Measurements from ENCODE around the gene DUOXA1.

DNA sequence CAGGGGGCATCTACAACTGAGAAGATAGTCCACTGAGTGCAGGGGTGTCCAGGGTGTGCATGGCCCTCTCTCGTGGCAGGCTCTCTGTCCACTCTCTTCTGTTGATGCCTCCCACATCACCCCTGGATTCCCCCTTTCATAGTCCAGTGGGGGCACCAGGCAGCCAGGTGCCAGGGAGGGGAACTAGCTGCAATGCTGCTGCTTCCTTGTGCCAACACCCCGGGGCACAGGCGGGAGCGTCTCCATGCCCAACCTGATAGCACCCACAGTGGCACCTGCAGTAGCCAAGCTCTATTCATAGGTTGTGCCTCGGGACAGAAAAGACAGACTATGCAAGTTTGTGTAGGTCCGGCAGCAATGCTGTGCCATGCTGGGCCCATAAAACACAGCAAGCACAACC is 27.5 kb downstream of the DUOXA1 start:
- TF ChIP-seq CTCF (conservative IDR thresholded peaks at IDR 0.05; ENCODE audit: low read depth in 2 of 2) = no peak
- TF ChIP-seq, protein P1, sequence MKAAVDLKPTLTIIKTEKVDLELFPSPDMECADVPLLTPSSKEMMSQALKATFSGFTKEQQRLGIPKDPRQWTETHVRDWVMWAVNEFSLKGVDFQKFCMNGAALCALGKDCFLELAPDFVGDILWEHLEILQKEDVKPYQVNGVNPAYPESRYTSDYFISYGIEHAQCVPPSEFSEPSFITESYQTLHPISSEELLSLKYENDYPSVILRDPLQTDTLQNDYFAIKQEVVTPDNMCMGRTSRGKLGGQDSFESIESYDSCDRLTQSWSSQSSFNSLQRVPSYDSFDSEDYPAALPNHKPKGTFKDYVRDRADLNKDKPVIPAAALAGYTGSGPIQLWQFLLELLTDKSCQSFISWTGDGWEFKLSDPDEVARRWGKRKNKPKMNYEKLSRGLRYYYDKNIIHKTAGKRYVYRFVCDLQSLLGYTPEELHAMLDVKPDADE (IDR thresholded peaks at IDR 0.05) = no peak
- TF ChIP-seq ZNF114 (CRISPR knock-in tag; IDR thresholded peaks at IDR 0.05) = no peak
- TF ChIP-seq EZH2phosphoT487 (IDR thresholded peaks at IDR 0.05; ENCODE audit: unreplicated experiment) = no peak
- TF ChIP-seq POLR2AphosphoS5 (IDR thresholded peaks at IDR 0.05; ENCODE audit: low read depth) = no peak
- no peak for TF ChIP-seq EZH2 (IDR thresholded peaks at IDR 0.05; ENCODE audit: low read depth, unreplicated experiment)
- TF ChIP-seq STAT1 (IDR thresholded peaks at IDR 0.05; ENCODE audit: unreplicated experiment) = no peak
- no peak for TF ChIP-seq CREB1 (CRISPR knock-in tag; IDR thresholded peaks at IDR 0.05; ENCODE audit: low read depth)
- TF ChIP-seq ZNF331 (CRISPR knock-in tag; IDR thresholded peaks at IDR 0.05; ENCODE audit: low read depth) = no peak
- no peak for TF ChIP-seq REST (IDR thresholded peaks at IDR 0.05; ENCODE audit: unreplicated experiment)
- TF ChIP-seq JUNB (IDR thresholded peaks at IDR 0.05; ENCODE audit: unreplicated experiment) = no peak
- no peak for TF ChIP-seq NANOG (IDR thresholded peaks at IDR 0.05; ENCODE audit: borderline replicate concordance)
- TF ChIP-seq, protein P2, sequence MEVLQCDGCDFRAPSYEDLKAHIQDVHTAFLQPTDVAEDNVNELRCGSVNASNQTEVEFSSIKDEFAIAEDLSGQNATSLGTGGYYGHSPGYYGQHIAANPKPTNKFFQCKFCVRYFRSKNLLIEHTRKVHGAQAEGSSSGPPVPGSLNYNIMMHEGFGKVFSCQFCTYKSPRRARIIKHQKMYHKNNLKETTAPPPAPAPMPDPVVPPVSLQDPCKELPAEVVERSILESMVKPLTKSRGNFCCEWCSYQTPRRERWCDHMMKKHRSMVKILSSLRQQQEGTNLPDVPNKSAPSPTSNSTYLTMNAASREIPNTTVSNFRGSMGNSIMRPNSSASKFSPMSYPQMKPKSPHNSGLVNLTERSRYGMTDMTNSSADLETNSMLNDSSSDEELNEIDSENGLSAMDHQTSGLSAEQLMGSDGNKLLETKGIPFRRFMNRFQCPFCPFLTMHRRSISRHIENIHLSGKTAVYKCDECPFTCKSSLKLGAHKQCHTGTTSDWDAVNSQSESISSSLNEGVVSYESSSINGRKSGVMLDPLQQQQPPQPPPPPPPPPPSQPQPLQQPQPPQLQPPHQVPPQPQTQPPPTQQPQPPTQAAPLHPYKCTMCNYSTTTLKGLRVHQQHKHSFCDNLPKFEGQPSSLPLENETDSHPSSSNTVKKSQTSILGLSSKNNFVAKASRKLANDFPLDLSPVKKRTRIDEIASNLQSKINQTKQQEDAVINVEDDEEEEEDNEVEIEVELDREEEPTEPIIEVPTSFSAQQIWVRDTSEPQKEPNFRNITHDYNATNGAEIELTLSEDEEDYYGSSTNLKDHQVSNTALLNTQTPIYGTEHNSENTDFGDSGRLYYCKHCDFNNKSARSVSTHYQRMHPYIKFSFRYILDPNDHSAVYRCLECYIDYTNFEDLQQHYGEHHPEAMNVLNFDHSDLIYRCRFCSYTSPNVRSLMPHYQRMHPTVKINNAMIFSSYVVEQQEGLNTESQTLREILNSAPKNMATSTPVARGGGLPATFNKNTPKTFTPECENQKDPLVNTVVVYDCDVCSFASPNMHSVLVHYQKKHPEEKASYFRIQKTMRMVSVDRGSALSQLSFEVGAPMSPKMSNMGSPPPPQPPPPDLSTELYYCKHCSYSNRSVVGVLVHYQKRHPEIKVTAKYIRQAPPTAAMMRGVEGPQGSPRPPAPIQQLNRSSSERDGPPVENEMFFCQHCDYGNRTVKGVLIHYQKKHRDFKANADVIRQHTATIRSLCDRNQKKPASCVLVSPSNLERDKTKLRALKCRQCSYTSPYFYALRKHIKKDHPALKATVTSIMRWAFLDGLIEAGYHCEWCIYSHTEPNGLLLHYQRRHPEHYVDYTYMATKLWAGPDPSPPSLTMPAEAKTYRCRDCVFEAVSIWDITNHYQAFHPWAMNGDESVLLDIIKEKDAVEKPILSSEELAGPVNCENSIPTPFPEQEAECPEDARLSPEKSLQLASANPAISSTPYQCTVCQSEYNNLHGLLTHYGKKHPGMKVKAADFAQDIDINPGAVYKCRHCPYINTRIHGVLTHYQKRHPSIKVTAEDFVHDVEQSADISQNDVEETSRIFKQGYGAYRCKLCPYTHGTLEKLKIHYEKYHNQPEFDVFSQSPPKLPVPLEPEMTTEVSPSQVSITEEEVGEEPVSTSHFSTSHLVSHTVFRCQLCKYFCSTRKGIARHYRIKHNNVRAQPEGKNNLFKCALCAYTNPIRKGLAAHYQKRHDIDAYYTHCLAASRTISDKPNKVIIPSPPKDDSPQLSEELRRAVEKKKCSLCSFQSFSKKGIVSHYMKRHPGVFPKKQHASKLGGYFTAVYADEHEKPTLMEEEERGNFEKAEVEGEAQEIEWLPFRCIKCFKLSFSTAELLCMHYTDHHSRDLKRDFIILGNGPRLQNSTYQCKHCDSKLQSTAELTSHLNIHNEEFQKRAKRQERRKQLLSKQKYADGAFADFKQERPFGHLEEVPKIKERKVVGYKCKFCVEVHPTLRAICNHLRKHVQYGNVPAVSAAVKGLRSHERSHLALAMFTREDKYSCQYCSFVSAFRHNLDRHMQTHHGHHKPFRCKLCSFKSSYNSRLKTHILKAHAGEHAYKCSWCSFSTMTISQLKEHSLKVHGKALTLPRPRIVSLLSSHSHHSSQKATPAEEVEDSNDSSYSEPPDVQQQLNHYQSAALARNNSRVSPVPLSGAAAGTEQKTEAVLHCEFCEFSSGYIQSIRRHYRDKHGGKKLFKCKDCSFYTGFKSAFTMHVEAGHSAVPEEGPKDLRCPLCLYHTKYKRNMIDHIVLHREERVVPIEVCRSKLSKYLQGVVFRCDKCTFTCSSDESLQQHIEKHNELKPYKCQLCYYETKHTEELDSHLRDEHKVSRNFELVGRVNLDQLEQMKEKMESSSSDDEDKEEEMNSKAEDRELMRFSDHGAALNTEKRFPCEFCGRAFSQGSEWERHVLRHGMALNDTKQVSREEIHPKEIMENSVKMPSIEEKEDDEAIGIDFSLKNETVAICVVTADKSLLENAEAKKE (CRISPR knock-in tag; IDR thresholded peaks at IDR 0.05) = no peak
